K562 (cell line): Measurements from ENCODE around the gene PRDM11.

Source experiments
- CHD2 ChIP-seq: IDR thresholded peaks from 2 replicates; pipeline ENCODE4 v1.6.1; 2011; ENCODE audit warnings: low read depth, low read length
- NCOA2 ChIP-seq, 2 experiments: fragments of 450-650 bp; IDR thresholded peaks; 2 replicates each; pipeline ENCODE4 v1.6.1; 2018; ENCODE audit warnings: mild to moderate bottlenecking in 2 of 2, moderate library complexity in 1 of 2; ENCODE audit not compliant: partially characterized antibody in 2 of 2
- NFYB ChIP-seq: IDR thresholded peaks from 2 replicates; pipeline ENCODE4 v1.6.1; 2011; ENCODE audit warnings: mild to moderate bottlenecking, moderate library complexity; ENCODE audit not compliant: insufficient read length; ENCODE audit errors: extremely low read depth
- SMC3 ChIP-seq: conservative IDR thresholded peaks from 2 replicates; pipeline ENCODE4 v1.6.1; 2011; ENCODE audit warnings: low read depth, low read length, improper control_type of control experiment; ENCODE audit not compliant: insufficient read depth
- TF ChIP-seq, protein P1 (sequence below), 3 experiments: IDR thresholded peaks in 2 of 3; conservative IDR thresholded peaks in 1 of 3; 2 replicates each; pipeline ENCODE4 v1.5.1; 2011 to 2012; ENCODE audit warnings: low read length in 3 of 3, mild to moderate bottlenecking in 3 of 3, control low read depth in 2 of 3, improper control_type of control experiment in 1 of 3, inconsistent platforms in 1 of 3, low read depth in 1 of 3, mixed read lengths in 1 of 3, moderate library complexity in 1 of 3; ENCODE audit not compliant: insufficient read depth in 2 of 3
- TF ChIP-seq, protein P2 (sequence below): sonication (generic); formaldehyde crosslinking; IDR thresholded peaks from 2 replicates; pipeline ENCODE4 v1.8.1; 2022; ENCODE audit warnings: missing genetic modification reagents
- TF ChIP-seq, protein P3 (sequence below), 2 experiments: fragments of 450-650 bp; IDR thresholded peaks; 2 replicates each; pipeline ENCODE4 v1.6.1; 2016; ENCODE audit warnings: mild to moderate bottlenecking in 2 of 2, borderline replicate concordance in 1 of 2, low read depth in 1 of 2, moderate library complexity in 1 of 2
- TF ChIP-seq, protein P4 (sequence below), 2 experiments: fragments of 450-650 bp; formaldehyde crosslinking in 1 of 2; IDR thresholded peaks; 2 replicates each; pipeline versions ENCODE4 v1.4.0 to v1.6.1; 2014 to 2020; ENCODE audit warnings: mild to moderate bottlenecking in 2 of 2, borderline replicate concordance in 1 of 2, low read depth in 1 of 2

DNA sequence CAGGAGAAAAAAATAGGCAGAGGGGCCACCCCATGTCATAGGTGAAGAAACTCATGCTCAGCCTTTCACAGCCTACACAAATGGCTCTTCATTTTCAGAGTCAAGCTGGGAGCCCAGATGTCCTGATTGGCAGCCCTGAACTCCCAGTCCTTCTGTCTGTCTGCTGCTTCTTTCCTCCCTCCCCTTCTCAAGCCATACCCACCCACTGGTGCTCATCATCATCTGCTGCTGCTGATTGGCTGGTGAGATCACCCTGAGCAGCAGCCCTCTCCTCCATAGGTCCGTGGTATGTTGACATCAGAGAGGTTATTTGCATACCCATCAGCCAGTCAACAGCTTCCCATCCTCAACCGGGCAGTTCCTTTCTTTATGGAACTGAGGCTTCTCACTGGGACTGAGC, 46.1 kb upstream of the PRDM11 start:
- TF ChIP-seq SMC3 (no peak), NFYB (peak; percentile 15), NCOA2 (IDR thresholded peaks at IDR 0.05; ENCODE audit: partially characterized antibody in 2 of 2) (no peak), CHD2 (no peak)
- TF ChIP-seq, protein P1, sequence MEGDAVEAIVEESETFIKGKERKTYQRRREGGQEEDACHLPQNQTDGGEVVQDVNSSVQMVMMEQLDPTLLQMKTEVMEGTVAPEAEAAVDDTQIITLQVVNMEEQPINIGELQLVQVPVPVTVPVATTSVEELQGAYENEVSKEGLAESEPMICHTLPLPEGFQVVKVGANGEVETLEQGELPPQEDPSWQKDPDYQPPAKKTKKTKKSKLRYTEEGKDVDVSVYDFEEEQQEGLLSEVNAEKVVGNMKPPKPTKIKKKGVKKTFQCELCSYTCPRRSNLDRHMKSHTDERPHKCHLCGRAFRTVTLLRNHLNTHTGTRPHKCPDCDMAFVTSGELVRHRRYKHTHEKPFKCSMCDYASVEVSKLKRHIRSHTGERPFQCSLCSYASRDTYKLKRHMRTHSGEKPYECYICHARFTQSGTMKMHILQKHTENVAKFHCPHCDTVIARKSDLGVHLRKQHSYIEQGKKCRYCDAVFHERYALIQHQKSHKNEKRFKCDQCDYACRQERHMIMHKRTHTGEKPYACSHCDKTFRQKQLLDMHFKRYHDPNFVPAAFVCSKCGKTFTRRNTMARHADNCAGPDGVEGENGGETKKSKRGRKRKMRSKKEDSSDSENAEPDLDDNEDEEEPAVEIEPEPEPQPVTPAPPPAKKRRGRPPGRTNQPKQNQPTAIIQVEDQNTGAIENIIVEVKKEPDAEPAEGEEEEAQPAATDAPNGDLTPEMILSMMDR (IDR thresholded peaks at IDR 0.05 in 2 of 3, conservative IDR thresholded peaks at IDR 0.05 in 1 of 3; ENCODE audit: insufficient read depth in 2 of 3, low read depth in 1 of 3, low read length in 3 of 3): no peak
- TF ChIP-seq, protein P2, sequence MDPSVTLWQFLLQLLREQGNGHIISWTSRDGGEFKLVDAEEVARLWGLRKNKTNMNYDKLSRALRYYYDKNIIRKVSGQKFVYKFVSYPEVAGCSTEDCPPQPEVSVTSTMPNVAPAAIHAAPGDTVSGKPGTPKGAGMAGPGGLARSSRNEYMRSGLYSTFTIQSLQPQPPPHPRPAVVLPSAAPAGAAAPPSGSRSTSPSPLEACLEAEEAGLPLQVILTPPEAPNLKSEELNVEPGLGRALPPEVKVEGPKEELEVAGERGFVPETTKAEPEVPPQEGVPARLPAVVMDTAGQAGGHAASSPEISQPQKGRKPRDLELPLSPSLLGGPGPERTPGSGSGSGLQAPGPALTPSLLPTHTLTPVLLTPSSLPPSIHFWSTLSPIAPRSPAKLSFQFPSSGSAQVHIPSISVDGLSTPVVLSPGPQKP (CRISPR knock-in tag): no peak
- TF ChIP-seq, protein P3, sequence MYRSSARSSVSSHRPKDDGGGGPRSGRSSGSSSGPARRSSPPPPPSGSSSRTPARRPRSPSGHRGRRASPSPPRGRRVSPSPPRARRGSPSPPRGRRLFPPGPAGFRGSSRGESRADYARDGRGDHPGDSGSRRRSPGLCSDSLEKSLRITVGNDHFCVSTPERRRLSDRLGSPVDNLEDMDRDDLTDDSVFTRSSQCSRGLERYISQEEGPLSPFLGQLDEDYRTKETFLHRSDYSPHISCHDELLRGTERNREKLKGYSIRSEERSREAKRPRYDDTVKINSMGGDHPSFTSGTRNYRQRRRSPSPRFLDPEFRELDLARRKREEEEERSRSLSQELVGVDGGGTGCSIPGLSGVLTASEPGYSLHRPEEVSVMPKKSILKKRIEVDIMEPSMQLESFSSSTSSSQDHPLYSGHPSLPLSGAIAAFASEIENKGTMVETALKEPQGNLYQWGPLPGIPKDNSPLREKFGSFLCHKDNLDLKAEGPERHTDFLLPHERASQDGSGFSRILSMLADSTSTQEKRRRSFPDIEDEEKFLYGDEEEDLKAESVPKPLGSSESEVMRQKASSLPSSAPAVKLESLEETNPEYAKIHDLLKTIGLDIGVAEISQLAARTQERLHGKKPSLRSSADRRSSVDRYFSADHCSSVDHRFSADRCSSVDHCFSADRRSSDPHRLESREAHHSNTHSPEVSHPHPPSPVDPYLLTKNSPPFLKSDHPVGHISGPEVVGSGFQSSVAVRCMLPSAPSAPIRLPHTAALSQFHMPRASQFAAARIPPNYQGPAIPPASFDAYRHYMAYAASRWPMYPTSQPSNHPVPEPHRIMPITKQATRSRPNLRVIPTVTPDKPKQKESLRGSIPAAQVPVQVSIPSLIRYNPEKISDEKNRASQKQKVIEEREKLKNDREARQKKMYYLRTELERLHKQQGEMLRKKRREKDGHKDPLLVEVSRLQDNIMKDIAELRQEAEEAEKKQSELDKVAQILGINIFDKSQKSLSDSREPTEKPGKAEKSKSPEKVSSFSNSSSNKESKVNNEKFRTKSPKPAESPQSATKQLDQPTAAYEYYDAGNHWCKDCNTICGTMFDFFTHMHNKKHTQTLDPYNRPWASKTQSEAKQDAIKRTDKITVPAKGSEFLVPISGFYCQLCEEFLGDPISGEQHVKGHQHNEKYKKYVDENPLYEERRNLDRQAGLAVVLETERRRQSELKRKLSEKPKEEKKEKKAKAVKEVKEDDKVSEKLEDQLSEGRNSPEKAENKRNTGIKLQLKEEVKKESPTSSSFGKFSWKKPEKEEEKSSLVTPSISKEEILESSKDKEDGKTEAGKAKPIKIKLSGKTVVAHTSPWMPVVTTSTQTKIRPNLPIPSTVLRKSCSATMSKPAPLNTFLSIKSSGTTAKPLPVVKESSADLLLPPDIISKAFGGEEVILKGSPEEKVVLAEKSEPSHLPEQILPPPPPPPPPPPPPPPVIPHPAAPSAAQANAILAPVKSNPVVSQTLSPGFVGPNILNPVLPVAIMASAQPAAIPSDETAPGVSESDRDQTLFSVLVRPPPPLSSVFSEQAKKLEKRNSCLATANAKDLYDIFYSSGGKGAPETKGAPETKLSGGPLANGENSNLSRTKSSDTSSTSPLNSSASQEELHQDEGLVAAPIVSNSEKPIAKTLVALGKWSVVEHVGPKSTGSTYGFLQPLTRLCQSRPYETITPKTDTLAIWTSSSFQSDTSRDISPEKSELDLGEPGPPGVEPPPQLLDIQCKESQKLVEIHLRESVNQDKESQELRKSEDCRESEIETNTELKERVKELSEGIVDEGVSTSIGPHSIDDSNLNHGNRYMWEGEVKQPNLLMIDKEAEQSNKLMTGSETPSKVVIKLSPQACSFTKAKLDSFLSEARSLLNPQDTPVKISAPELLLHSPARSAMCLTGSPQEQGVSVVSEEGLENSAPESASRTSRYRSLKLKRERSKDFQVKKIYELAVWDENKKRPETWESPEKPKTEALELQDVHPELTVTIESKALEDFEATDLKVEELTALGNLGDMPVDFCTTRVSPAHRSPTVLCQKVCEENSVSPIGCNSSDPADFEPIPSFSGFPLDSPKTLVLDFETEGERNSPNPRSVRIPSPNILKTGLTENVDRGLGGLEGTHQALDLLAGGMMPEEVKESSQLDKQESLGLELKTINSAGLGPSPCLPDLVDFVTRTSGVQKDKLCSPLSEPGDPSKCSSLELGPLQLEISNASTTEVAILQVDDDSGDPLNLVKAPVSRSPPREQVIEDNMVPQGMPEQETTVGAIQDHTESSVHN (IDR thresholded peaks at IDR 0.05; ENCODE audit: borderline replicate concordance in 1 of 2, low read depth in 1 of 2): no peak
- TF ChIP-seq, protein P4, sequence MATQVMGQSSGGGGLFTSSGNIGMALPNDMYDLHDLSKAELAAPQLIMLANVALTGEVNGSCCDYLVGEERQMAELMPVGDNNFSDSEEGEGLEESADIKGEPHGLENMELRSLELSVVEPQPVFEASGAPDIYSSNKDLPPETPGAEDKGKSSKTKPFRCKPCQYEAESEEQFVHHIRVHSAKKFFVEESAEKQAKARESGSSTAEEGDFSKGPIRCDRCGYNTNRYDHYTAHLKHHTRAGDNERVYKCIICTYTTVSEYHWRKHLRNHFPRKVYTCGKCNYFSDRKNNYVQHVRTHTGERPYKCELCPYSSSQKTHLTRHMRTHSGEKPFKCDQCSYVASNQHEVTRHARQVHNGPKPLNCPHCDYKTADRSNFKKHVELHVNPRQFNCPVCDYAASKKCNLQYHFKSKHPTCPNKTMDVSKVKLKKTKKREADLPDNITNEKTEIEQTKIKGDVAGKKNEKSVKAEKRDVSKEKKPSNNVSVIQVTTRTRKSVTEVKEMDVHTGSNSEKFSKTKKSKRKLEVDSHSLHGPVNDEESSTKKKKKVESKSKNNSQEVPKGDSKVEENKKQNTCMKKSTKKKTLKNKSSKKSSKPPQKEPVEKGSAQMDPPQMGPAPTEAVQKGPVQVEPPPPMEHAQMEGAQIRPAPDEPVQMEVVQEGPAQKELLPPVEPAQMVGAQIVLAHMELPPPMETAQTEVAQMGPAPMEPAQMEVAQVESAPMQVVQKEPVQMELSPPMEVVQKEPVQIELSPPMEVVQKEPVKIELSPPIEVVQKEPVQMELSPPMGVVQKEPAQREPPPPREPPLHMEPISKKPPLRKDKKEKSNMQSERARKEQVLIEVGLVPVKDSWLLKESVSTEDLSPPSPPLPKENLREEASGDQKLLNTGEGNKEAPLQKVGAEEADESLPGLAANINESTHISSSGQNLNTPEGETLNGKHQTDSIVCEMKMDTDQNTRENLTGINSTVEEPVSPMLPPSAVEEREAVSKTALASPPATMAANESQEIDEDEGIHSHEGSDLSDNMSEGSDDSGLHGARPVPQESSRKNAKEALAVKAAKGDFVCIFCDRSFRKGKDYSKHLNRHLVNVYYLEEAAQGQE (IDR thresholded peaks at IDR 0.05; ENCODE audit: borderline replicate concordance): no peak
- TF ChIP-seq, protein P4 (CRISPR knock-in tag; IDR thresholded peaks at IDR 0.05; ENCODE audit: low read depth): no peak
